Retinal pigment epithelial cell (primary cell): Measurements from ENCODE around the gene RSPH3.

Experiments used
- DNase-seq: peaks from one replicate; pipeline ENCODE4 v3.0.0-alpha.2; 2010; ENCODE audit warnings: low read depth
- H3K4me3 ChIP-seq: 2 replicates; pipeline ENCODE4 v1.5.1; 2011; ENCODE audit warnings: mild to moderate bottlenecking, low read length, control low read depth, moderate library complexity
- TF ChIP-seq, protein P1 (sequence below): conservative IDR thresholded peaks from 2 replicates; pipeline ENCODE4 v1.5.1; 2011; ENCODE audit warnings: low read depth, low read length, control low read depth, inconsistent platforms

RSPH3 gene, protein sequence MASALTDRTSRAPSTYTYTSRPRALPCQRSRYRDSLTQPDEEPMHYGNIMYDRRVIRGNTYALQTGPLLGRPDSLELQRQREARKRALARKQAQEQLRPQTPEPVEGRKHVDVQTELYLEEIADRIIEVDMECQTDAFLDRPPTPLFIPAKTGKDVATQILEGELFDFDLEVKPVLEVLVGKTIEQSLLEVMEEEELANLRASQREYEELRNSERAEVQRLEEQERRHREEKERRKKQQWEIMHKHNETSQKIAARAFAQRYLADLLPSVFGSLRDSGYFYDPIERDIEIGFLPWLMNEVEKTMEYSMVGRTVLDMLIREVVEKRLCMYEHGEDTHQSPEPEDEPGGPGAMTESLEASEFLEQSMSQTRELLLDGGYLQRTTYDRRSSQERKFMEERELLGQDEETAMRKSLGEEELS

DNA sequence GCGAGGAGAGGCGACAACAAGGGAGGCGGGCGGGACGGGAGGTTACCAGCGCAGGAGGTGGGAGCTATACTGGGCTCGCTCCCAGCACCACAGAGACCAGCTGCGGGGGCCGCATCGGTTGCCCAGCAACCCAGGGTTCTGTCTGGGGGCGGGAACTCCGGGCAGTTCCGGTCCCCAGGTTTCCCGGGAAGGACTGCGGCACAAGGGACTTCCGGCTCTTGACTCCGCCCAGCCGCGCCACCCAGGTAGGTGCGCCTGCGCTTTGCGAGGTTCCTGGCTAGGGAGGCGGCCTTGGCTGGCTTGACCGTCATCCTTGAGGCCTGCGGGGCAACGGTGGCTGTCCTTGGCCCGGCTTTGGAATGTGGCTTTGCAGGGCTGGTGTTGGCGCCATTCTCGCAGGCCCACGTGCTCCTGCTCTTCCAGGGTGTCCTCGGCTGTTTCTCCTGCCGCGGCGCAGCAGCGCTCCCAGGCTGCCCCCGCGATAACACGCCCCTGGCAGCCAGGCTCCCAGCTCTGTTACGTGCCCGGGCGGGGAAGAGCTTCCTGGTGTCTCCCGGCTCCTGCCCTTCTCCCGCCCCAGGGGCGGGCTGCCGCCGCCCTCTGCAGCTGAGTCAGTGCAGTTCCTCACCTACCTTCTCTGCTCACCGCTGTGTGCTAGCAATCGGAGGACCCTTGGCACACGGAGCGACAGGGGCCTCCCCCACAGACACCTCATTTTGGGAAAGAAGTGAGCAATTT lies at the start of gene RSPH3:
Gene RSPH3, minus strand, starts transcription at position 537 of the 738 bp plus-strand sequence. CDS start 652 bp downstream, outside the sequence.
- peak within 1 kb of the TSS; percentile 94 for H3K4me3 ChIP-seq
- peak; percentile 80 for DNase-seq
- TF ChIP-seq, protein P1, sequence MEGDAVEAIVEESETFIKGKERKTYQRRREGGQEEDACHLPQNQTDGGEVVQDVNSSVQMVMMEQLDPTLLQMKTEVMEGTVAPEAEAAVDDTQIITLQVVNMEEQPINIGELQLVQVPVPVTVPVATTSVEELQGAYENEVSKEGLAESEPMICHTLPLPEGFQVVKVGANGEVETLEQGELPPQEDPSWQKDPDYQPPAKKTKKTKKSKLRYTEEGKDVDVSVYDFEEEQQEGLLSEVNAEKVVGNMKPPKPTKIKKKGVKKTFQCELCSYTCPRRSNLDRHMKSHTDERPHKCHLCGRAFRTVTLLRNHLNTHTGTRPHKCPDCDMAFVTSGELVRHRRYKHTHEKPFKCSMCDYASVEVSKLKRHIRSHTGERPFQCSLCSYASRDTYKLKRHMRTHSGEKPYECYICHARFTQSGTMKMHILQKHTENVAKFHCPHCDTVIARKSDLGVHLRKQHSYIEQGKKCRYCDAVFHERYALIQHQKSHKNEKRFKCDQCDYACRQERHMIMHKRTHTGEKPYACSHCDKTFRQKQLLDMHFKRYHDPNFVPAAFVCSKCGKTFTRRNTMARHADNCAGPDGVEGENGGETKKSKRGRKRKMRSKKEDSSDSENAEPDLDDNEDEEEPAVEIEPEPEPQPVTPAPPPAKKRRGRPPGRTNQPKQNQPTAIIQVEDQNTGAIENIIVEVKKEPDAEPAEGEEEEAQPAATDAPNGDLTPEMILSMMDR = peak; percentile 27

DNA sequence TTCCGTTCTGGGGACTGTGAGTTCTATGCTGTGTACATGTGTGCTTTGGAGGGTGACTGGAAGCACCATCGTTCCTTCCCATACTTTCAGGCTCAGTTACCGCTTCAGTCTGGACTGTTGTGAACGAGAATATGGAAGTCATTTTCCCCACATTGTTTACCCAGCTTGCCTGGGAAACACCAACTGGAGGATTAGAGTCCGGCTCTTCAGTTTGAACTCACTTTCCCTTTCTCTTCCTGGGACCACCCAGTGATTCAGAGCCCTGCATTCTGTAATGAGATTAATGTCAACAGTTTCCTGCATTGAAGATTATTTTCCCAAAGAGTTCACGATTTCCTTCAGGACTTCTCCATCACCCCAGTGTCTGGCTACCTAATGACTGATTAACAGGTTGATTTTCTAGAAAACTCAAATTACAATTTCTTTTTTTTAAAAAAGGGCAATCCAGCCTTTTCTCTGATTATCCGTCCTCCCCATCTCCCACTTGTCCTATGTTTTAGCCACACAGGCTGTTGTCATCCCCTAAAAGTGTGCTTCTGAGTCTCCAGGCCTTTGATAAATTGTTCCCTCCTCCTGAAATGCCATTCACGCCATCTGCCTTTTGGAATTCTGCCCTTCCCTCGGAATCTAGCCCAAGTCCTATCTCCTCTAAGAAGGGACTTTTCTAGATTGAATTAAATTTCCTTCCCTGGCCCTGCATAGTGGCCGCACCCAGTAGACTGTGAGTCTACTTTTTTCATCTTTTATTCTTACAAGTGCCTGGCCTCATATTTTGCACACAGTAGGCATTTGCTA lies 48.1 kb upstream of the RSPH3 start:
- no peak overlapping the region for H3K4me3 ChIP-seq

DNA sequence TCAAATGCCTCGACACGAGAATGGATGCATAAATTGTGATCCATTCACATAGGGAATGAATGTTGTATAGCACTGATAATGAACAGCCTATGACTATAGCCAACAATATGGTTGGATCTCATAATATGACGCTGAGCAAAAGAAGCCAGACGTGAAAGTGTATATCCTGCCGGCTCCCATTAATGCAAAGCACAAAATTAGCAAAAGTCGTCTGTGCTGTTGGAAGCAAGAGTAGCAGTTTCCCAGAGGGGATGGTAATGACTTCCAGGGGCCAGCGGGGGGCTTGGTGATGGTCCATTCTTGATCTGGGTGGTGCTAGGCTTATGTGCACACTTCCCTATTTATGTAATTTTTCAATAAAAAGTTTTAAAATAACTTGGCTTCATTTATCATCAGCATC lies 45.8 kb upstream of the RSPH3 start:
- TF ChIP-seq, protein P1 = no peak
- no peak for DNase-seq
- H3K4me3 ChIP-seq = no peak overlapping the region

More for the DNA sequence above, 48.1 kb upstream of the RSPH3 start:
- TF ChIP-seq, protein P1 = no peak
- DNase-seq = no peak

DNA sequence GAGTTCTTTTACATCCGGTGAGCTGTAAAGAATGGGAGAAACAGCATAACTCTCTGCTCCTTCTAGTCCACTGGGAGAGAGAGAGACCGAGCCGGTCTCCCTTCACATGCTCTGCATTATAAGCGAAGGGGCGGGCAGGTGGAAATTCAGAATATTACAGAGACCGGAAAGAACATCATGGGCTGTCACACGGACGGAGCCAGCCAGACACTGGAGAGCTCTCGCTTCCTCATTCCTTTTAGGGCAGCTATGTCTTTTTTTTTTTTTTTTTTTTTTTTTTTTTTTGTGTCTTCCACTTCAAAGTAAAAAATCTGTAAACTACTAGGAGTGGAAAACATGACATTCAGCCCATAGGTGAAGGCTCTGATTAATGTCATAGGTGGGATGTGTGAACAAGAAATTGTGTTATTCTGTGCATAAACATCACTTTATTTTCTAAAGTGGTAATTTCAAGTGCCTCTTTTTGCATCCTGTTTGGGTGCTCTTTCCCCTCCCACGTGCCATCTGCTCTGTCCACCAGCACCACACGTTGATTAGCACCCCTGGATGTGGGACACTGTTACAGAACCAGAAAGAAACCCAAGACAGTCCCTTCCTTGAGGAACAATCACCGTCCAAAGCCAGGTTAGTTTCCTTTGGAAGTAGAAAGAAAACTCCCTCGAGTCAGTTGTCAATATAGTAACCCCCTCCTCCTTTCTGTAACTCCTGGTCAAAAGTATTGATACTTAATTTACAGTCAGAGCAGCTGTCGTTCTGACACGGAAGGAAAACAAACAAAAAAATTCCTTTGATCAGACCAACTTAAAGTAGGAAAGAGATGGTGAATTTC lies 45.1 kb upstream of the RSPH3 start, which contains the start of gene TAGAP:
Gene TAGAP, minus strand, starts transcription at position 93 of the 829 bp plus-strand sequence. CDS start 845 bp downstream, outside the sequence.
- DNase-seq = no peak
- TF ChIP-seq, protein P1 = no peak

DNA sequence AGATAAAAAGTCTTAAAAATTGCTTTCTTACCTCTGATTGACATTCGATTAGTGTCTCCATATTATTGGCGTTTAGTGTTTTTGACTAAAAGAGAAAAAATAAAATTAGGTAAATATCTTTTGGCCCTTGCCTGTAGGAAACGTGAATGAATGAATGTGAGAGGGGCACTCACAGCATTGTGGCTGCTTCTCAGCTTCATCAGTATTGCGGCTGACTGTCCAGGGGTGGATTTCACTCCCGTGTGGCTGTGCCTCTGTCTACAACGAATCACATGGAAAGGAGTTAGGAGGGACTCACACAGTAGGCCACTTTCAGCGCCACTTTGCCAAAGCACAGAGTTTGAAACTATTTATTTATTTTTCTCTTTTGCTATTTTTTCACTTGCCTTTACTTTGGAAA lies 43.9 kb upstream of the RSPH3 start:
- no peak overlapping the region for H3K4me3 ChIP-seq
- no peak for DNase-seq
- TF ChIP-seq, protein P1 = no peak

More for the DNA sequence above, 45.1 kb upstream of the RSPH3 start, which contains the start of gene TAGAP:
- no peak within 1 kb of the TSS for H3K4me3 ChIP-seq

DNA sequence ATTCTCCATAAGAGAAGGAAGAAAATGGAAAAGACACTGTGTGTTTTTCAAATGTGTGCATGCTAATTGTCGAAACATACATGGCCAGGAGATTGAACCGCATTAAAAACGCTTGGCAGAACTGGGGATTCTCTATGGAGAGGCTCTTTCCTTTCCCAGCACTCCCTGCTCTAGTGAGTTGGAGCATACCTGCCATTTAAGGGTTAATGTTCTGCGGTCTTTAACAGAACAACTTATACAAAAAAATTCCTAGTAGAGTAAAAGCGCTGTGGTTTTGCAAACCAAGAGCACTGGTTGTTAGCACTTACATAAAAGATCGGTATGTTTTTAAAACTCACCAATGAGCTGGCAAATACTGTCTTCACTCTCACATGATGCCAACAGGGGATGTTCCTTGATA lies 43.2 kb upstream of the RSPH3 start:
- TF ChIP-seq, protein P1 = no peak
- no peak overlapping the region for H3K4me3 ChIP-seq
- DNase-seq = no peak
